ENCODE results near the gene CYP1B1.

The CYP1B1 gene

GRCh38 chr2:38098421-38099098 is 22.6 kb upstream of the CYP1B1 start:
- TF ChIP-seq CTCF (IDR thresholded peaks at IDR 0.05; ENCODE audit: low read depth, low read length): no peak
- H3K4me3 ChIP-seq (ENCODE audit: low read depth, low read length): no peak overlapping the region

GRCh38 chr2:38097988-38098385 is 22.0 kb upstream of the CYP1B1 start:
- no peak for TF ChIP-seq CTCF (IDR thresholded peaks at IDR 0.05; ENCODE audit: low read depth, low read length)
- H3K4me3 ChIP-seq (ENCODE audit: low read depth, low read length): no peak overlapping the region

- H3K4me3 ChIP-seq (ENCODE audit: low read depth, low read length): no peak overlapping the region
- TF ChIP-seq CTCF (IDR thresholded peaks at IDR 0.05; ENCODE audit: low read depth, low read length): no peak
These were observed 21.5 kb upstream of the CYP1B1 start for GRCh38 chr2:38097258-38097987.

- TF ChIP-seq CTCF (IDR thresholded peaks at IDR 0.05; ENCODE audit: low read depth, low read length): no peak
- no peak overlapping the region for H3K4me3 ChIP-seq (ENCODE audit: low read depth, low read length)
These were observed 20.3 kb upstream of the CYP1B1 start for GRCh38 chr2:38095996-38096861.

GRCh38 chr2:38095079-38095995 is 19.4 kb upstream of the CYP1B1 start:
- H3K4me3 ChIP-seq (ENCODE audit: low read depth, low read length): no peak overlapping the region
- no peak for TF ChIP-seq CTCF (IDR thresholded peaks at IDR 0.05; ENCODE audit: low read depth, low read length)

- no peak overlapping the region for H3K4me3 ChIP-seq (ENCODE audit: low read depth, low read length)
- no peak for TF ChIP-seq CTCF (IDR thresholded peaks at IDR 0.05; ENCODE audit: low read depth, low read length)
These were observed 17.7 kb upstream of the CYP1B1 start for GRCh38 chr2:38093527-38094165.

Measured in WI38 (cell line).